A549 (cell line): ENCODE data around the gene SEC16B.

Experiments used
- ELK1 ChIP-seq: fragments of 150-350 bp; IDR thresholded peaks from 2 replicates; pipeline ENCODE4 v1.6.1; 2014; ENCODE audit warnings: low read depth, mild to moderate bottlenecking, low read length
- EP300 ChIP-seq, 2 experiments: fragments of >200 bp; sonication (Bioruptor Twin); formaldehyde crosslinking; IDR thresholded peaks; 2 replicates in 1 of 2; 3 replicates in 1 of 2; pipeline ENCODE4 v1.6.1; 2016 to 2017
- FOSL2 ChIP-seq, 2 experiments: fragments of 450-650 bp in 1 of 2; fragments of >200 bp in 1 of 2; sonication (Bioruptor Twin) in 1 of 2; formaldehyde crosslinking; IDR thresholded peaks; 2 replicates each; pipeline versions ENCODE4 v1.5.0 to v1.6.1; 2016 to 2020; ENCODE audit warnings: mild to moderate bottlenecking in 1 of 2, moderate library complexity in 1 of 2
- HEYL ChIP-seq: fragments of 250-450 bp; sonication (Bioruptor Pico); IDR thresholded peaks from 2 replicates; pipeline ENCODE4 v1.8.0; 2021; ENCODE audit warnings: mild to moderate bottlenecking, moderate library complexity
- JUNB ChIP-seq: fragments of >200 bp; sonication (Bioruptor Twin); formaldehyde crosslinking; IDR thresholded peaks from 2 replicates; pipeline ENCODE4 v1.6.1; 2016
- MAFK ChIP-seq: fragments of 450-650 bp; IDR thresholded peaks from 2 replicates; pipeline ENCODE4 v1.6.1; 2014; ENCODE audit not compliant: partially characterized antibody
- NFE2L2 ChIP-seq: fragments of 150-350 bp; conservative IDR thresholded peaks from 2 replicates; pipeline ENCODE4 v1.6.1; 2014; ENCODE audit warnings: low read length
- POLR2A ChIP-seq: IDR thresholded peaks from 2 replicates; pipeline ENCODE4 v1.6.1; 2012; ENCODE audit warnings: mild to moderate bottlenecking, low read length
- RAD21 ChIP-seq, 2 experiments: fragments of >200 bp in 1 of 2; sonication (Bioruptor Twin) in 1 of 2; formaldehyde crosslinking in 1 of 2; IDR thresholded peaks in 1 of 2; conservative IDR thresholded peaks in 1 of 2; 2 replicates in 1 of 2; 3 replicates in 1 of 2; pipeline ENCODE4 v1.6.1; 2012 to 2018; ENCODE audit warnings: inconsistent platforms in 1 of 2
- RARB ChIP-seq: fragments of 250-450 bp; sonication (Bioruptor Pico); IDR thresholded peaks from 2 replicates; pipeline ENCODE4 v1.8.0; 2021; ENCODE audit warnings: mild to moderate bottlenecking, moderate library complexity
- RFX5 ChIP-seq: fragments of 450-650 bp; IDR thresholded peaks from 2 replicates; pipeline ENCODE4 v1.7.1; 2014; ENCODE audit warnings: antibody characterized with exemption, mild to moderate bottlenecking, moderate library complexity
- USF2 ChIP-seq: fragments of 450-650 bp; IDR thresholded peaks from 2 replicates; pipeline ENCODE4 v1.6.1; 2014; ENCODE audit warnings: antibody characterized with exemption
- TF ChIP-seq, protein P1 (sequence below): fragments of >200 bp; sonication (Bioruptor Twin); formaldehyde crosslinking; IDR thresholded peaks from 3 replicates; pipeline ENCODE4 v1.5.1; 2016
- TF ChIP-seq, protein P2 (sequence below): fragments of 200-600 bp; sonication (generic); IDR thresholded peaks from 2 replicates; pipeline ENCODE4 v1.6.1; 2016; ENCODE audit warnings: antibody characterized with exemption, mild to moderate bottlenecking, moderate library complexity

- TF ChIP-seq, protein P1, sequence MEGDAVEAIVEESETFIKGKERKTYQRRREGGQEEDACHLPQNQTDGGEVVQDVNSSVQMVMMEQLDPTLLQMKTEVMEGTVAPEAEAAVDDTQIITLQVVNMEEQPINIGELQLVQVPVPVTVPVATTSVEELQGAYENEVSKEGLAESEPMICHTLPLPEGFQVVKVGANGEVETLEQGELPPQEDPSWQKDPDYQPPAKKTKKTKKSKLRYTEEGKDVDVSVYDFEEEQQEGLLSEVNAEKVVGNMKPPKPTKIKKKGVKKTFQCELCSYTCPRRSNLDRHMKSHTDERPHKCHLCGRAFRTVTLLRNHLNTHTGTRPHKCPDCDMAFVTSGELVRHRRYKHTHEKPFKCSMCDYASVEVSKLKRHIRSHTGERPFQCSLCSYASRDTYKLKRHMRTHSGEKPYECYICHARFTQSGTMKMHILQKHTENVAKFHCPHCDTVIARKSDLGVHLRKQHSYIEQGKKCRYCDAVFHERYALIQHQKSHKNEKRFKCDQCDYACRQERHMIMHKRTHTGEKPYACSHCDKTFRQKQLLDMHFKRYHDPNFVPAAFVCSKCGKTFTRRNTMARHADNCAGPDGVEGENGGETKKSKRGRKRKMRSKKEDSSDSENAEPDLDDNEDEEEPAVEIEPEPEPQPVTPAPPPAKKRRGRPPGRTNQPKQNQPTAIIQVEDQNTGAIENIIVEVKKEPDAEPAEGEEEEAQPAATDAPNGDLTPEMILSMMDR = no peak
- TF ChIP-seq RARB (CRISPR knock-in tag) (no peak), POLR2A (no peak), NFE2L2 (no peak), USF2 (no peak), MAFK (no peak), RFX5 (no peak), EP300 (IDR thresholded peaks at IDR 0.05) (no peak), ELK1 (no peak), JUNB (no peak), FOSL2 (IDR thresholded peaks at IDR 0.05) (no peak), FOSL2 (CRISPR knock-in tag; IDR thresholded peaks at IDR 0.05) (no peak), RAD21 (conservative IDR thresholded peaks at IDR 0.05 in 1 of 2, IDR thresholded peaks at IDR 0.05 in 1 of 2) (no peak), HEYL (CRISPR knock-in tag) (no peak)
- TF ChIP-seq, protein P2, sequence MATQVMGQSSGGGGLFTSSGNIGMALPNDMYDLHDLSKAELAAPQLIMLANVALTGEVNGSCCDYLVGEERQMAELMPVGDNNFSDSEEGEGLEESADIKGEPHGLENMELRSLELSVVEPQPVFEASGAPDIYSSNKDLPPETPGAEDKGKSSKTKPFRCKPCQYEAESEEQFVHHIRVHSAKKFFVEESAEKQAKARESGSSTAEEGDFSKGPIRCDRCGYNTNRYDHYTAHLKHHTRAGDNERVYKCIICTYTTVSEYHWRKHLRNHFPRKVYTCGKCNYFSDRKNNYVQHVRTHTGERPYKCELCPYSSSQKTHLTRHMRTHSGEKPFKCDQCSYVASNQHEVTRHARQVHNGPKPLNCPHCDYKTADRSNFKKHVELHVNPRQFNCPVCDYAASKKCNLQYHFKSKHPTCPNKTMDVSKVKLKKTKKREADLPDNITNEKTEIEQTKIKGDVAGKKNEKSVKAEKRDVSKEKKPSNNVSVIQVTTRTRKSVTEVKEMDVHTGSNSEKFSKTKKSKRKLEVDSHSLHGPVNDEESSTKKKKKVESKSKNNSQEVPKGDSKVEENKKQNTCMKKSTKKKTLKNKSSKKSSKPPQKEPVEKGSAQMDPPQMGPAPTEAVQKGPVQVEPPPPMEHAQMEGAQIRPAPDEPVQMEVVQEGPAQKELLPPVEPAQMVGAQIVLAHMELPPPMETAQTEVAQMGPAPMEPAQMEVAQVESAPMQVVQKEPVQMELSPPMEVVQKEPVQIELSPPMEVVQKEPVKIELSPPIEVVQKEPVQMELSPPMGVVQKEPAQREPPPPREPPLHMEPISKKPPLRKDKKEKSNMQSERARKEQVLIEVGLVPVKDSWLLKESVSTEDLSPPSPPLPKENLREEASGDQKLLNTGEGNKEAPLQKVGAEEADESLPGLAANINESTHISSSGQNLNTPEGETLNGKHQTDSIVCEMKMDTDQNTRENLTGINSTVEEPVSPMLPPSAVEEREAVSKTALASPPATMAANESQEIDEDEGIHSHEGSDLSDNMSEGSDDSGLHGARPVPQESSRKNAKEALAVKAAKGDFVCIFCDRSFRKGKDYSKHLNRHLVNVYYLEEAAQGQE = no peak
Measured at GRCh38 chr1:177952249-177952648, 17.6 kb downstream of the SEC16B start.
